ENCODE results near the gene LLGL2. TPM values are rescaled to one million over a fixed set of nuclear protein-coding genes. Genes with fewer than 3 reads are reported as not detected.

The LLGL2 gene
- total RNA-seq, 1 donor from 2014 or later, result 44.5 TPM

DNA sequence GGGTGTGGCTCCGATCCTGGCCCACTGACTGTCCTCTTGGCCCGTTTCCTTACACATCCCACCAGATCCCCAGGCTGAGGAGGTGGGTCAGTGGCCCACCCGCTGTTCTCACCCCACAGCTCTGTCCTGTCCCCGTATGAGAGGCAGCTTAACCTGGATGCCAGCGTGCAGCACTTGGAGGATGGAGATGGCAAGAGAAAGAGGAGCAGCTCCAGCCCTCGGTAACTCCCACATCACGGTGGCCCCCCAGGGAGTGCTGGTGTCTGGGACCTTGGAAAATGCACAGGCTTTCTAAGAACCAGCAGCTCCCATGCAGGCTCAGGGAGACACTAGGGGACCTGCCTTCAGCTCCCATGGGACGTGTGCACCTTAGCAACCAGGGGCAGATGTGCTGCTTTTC, 4.2 kb upstream of the LLGL2 start:
- DNase-seq (ENCODE audit: low read depth) (no peak), FAIRE-seq (no peak)
- peaks cover 6% of the 10 kb centered on the region for H3K36me3 ChIP-seq (ENCODE audit: control insufficient read depth, insufficient read depth, low read length)
- H3K27me3 ChIP-seq (ENCODE audit: control insufficient read depth, insufficient read depth, low read length), result no peaks in the 10 kb centered on the region
- no peak for TF ChIP-seq CTCF (IDR thresholded peaks at IDR 0.05; ENCODE audit: insufficient read depth, low read length, severe bottlenecking)
- H3K4me3 ChIP-seq (ENCODE audit: low read depth, low read length), result no peak overlapping the region

- peak; percentile 23 for DNase-seq (ENCODE audit: low read depth)
- TF ChIP-seq CTCF (IDR thresholded peaks at IDR 0.05; ENCODE audit: insufficient read depth, low read length, severe bottlenecking), result no peak
- no peaks in the 10 kb centered on the region for H3K27me3 ChIP-seq (ENCODE audit: control insufficient read depth, insufficient read depth, low read length)
- H3K4me3 ChIP-seq (ENCODE audit: low read depth, low read length), result no peak overlapping the region
- no peak for FAIRE-seq
- peaks cover 6% of the 10 kb centered on the region for H3K36me3 ChIP-seq (ENCODE audit: control insufficient read depth, insufficient read depth, low read length)
Measured at GRCh38 chr17:75521951-75522727, 3.4 kb upstream of the LLGL2 start.

- no peak for TF ChIP-seq CTCF (IDR thresholded peaks at IDR 0.05; ENCODE audit: insufficient read depth, low read length, severe bottlenecking)
- DNase-seq (ENCODE audit: low read depth), result no peak
- H3K36me3 ChIP-seq (ENCODE audit: control insufficient read depth, insufficient read depth, low read length), result peaks cover 6% of the 10 kb centered on the region
- no peak for FAIRE-seq
- no peaks in the 10 kb centered on the region for H3K27me3 ChIP-seq (ENCODE audit: control insufficient read depth, insufficient read depth, low read length)
- no peak overlapping the region for H3K4me3 ChIP-seq (ENCODE audit: low read depth, low read length)
Measured at GRCh38 chr17:75523647-75524046, 1.9 kb upstream of the LLGL2 start.

DNA sequence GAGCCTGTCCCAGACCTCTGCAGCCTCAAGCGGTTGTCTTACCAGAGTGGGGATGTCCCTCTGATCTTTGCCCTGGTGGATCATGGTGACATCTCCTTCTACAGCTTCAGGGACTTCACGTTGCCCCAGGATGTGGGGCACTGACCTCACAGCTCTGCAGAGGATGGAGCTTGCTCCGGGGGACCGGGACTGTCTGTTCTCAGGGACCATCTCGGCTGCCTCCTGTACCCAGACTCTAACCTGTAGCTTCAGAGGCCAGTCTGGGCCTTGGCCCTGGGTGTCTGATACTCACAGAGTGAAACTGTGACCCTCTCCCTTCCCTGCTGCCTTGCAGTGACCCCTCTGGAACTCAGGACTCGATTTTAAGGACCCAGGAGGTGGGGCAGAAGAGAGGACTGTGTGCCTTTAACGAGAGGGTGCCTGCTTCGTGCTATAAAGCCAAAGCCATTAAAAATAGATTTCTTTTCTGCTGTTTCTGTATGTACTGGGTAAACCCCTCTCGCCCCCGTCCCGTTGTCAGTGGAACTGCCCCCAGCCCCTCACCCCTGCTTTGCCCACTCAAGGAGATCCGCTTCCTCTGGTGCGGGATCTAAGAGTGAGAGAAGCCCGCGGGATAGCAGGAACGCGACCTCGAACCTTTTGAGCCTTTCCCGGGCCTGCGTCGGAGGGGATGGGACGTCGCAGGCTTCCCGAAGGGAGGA, 1.1 kb upstream of the LLGL2 start:
- no peak for TF ChIP-seq CTCF (IDR thresholded peaks at IDR 0.05; ENCODE audit: insufficient read depth, low read length, severe bottlenecking)
- Histone ChIP-seq H3K4me3 (ENCODE audit: low read depth, low read length) (peak overlapping the region; percentile 80), H3K27me3 (ENCODE audit: control insufficient read depth, insufficient read depth, low read length) (no peaks in the 10 kb centered on the region), H3K36me3 (ENCODE audit: control insufficient read depth, insufficient read depth, low read length) (peaks cover 5% of the 10 kb centered on the region)
- DNase-seq (ENCODE audit: low read depth) (no peak), FAIRE-seq (no peak)

DNA sequence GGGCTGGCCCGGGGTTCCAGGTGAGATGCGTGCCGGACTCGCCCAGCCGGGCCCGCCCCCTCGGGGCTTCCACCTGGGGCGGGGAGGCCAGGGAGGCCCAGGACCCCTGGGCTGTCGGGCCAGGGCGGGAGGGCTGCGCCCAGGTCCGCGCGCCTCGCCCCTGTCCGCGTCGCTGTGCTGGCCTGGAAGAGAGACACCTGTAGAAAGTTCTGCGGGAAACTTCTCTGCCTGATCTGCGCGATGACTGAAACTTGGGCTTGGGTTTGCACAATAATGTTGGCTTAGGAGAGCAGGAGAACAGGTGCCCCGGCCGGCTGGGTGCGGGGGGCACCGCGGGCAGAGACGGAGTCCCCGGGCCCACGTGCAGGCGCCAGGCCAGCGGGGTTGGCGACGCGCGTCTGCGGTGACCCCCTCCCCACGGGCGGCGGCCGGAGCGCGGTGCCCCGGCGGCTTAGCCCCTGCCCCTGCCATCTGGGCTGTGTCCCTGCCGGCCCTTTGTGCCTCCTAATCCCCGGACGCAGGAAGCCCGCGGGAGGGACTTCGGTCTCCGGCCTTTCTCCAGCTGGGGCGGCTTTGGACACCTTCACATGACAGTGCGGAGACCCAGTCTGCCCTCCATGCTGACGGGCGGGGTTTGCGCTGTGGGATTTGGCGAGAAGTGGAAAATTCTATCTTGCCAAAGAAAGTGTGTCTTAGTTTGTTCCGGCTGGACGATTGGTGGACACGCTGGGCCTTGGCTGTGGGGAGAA, 483 bp downstream of the LLGL2 start:
- no peaks in the 10 kb centered on the region for H3K27me3 ChIP-seq (ENCODE audit: control insufficient read depth, insufficient read depth, low read length)
- peaks cover 3% of the 10 kb centered on the region for H3K36me3 ChIP-seq (ENCODE audit: control insufficient read depth, insufficient read depth, low read length)
- no peak for TF ChIP-seq CTCF (IDR thresholded peaks at IDR 0.05; ENCODE audit: insufficient read depth, low read length, severe bottlenecking)
- peak overlapping the region; percentile 68 for H3K4me3 ChIP-seq (ENCODE audit: low read depth, low read length)
- DNase-seq (ENCODE audit: low read depth), result no peak
- FAIRE-seq, result no peak
